Loucy (cell line): ENCODE measurements around the gene NOTCH1.

Experiments used
- EZH2phosphoT487 ChIP-seq: fragments of 200-600 bp; IDR thresholded peaks from 2 replicates; pipeline ENCODE4 v1.6.1; 2018; ENCODE audit warnings: antibody characterized with exemption, mild to moderate bottlenecking, moderate library complexity, borderline replicate concordance
- TF ChIP-seq, protein P1 (sequence below): fragments of 200-600 bp; sonication (generic); conservative IDR thresholded peaks from 2 replicates; pipeline ENCODE4 v1.5.1; 2014; ENCODE audit warnings: mild to moderate bottlenecking, antibody characterized with exemption, low read length

DNA sequence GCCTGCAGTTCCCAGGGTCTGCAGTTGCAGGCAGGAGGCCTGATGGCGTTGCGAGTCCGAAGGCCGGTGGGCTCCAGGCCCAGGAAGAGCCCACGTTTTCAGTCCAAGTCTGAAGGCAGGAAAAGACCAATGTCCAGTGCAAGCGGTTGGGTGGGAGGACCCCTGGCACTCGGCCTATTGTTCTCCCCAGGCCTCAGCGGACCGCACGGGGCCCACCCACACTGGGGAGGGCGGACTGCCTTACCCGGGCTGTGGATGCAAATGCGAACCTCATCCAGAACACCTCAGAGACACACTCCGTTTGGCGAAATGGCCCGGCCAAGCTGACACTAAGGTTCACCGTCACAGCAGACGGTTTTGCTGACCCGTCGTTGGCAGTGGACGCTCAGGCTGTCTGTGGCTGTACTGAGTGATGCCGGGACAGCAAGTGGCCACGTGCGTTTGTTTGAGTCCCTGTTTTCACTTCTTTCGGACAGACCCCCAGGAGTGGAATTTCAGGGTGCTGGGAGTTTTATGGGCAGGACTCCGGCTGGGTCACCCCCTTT lies 52.8 kb downstream of the NOTCH1 start:
- TF ChIP-seq, protein P1, sequence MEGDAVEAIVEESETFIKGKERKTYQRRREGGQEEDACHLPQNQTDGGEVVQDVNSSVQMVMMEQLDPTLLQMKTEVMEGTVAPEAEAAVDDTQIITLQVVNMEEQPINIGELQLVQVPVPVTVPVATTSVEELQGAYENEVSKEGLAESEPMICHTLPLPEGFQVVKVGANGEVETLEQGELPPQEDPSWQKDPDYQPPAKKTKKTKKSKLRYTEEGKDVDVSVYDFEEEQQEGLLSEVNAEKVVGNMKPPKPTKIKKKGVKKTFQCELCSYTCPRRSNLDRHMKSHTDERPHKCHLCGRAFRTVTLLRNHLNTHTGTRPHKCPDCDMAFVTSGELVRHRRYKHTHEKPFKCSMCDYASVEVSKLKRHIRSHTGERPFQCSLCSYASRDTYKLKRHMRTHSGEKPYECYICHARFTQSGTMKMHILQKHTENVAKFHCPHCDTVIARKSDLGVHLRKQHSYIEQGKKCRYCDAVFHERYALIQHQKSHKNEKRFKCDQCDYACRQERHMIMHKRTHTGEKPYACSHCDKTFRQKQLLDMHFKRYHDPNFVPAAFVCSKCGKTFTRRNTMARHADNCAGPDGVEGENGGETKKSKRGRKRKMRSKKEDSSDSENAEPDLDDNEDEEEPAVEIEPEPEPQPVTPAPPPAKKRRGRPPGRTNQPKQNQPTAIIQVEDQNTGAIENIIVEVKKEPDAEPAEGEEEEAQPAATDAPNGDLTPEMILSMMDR: no peak
- TF ChIP-seq EZH2phosphoT487: no peak
